ENCODE data around the gene MAPK14. TPM values are rescaled to one million over a fixed set of nuclear protein-coding genes. Genes with fewer than 3 reads are reported as not detected.

Gene MAPK14
- polyA plus RNA-seq, 2 of the 4 experiments (the other 2 are of a cell fraction): 19.4 to 36.7 TPM

- TF ChIP-seq KDM1A (IDR thresholded peaks at IDR 0.05; ENCODE audit: low read depth) (0 out of 2 replicates have a peak, but pooled peaks have one; percentile 26), CBX8 (IDR thresholded peaks at IDR 0.05) (no peak)
- no peak for FAIRE-seq
- Histone ChIP-seq H3K4me3 (no peak overlapping the region), H3K27ac (no peak overlapping the region), H3K4me2 (no peak overlapping the region), H3K9me3 (no peaks in the 10 kb centered on the region), H3K4me1 (peaks cover 39% of the 10 kb centered on the region)
- DNase-seq (ENCODE audit: low read depth in 1 of 2, low spot score in 1 of 2): no peak
- ChIA-PET CTCF (no interaction called here), POLR2A (no interaction called here)
- no peak for ATAC-seq
These were observed 40.4 kb downstream of the MAPK14 start for GRCh38 chr6:36068012-36068392.

- CTCF ChIA-PET: interaction anchor here (1.1 to 2.9 kb wide), 2 partner anchors 26 to 40 kb away, joined by 3 to 13 read pairs; no protein-coding TSS in a partner anchor
- TF ChIP-seq KDM5A (IDR thresholded peaks at IDR 0.05) (no peak), USF2 (IDR thresholded peaks at IDR 0.05) (no peak), HOXB13 (CRISPR knock-in tag; IDR thresholded peaks at IDR 0.05; ENCODE audit: low read depth) (no peak), SMC3 (IDR thresholded peaks at IDR 0.05) (no peak), REST (IDR thresholded peaks at IDR 0.05) (peak; percentile 33; the same call in 1 of the 2 replicates)
- FAIRE-seq: no peak
- no peak for DNase-seq (ENCODE audit: low read depth in 1 of 2, low spot score in 1 of 2)
- H3K27ac ChIP-seq: no peak overlapping the region
- H3K4me2 ChIP-seq: no peak overlapping the region
- no peak overlapping the region for H3K4me3 ChIP-seq
- WGBS (ENCODE audit: missing lambda C conversion rate): 91% methylated on average over 3 of the region's 3 CpGs
- peaks cover 39% of the 10 kb centered on the region for H3K4me1 ChIP-seq
- H3K9me3 ChIP-seq: no peaks in the 10 kb centered on the region
- POLR2A ChIA-PET: no interaction called here
- ATAC-seq: no peak
These were observed 41.0 kb downstream of the MAPK14 start for GRCh38 chr6:36068586-36068985.

GRCh38 chr6:36069573-36069972, 42.0 kb downstream of the MAPK14 start:
- TF ChIP-seq NFE2L2 (conservative IDR thresholded peaks at IDR 0.05; ENCODE audit: low read length) (no peak), USF2 (IDR thresholded peaks at IDR 0.05) (no peak), ATOH8 (CRISPR knock-in tag; IDR thresholded peaks at IDR 0.05; ENCODE audit: low read depth) (no peak), RAD21 (conservative IDR thresholded peaks at IDR 0.05 in 1 of 2, IDR thresholded peaks at IDR 0.05 in 1 of 2) (no peak), ESRRA (IDR thresholded peaks at IDR 0.05; ENCODE audit: borderline replicate concordance, low read length) (no peak), PHF8 (IDR thresholded peaks at IDR 0.05; ENCODE audit: borderline replicate concordance, low read depth) (no peak), BHLHE40 (IDR thresholded peaks at IDR 0.05; ENCODE audit: low read depth, low read length) (no peak), ZFP36 (IDR thresholded peaks at IDR 0.05; ENCODE audit: borderline replicate concordance, partially characterized antibody) (no peak), ELK1 (IDR thresholded peaks at IDR 0.05; ENCODE audit: low read depth, low read length) (no peak), HEYL (CRISPR knock-in tag; IDR thresholded peaks at IDR 0.05) (no peak), HES2 (IDR thresholded peaks at IDR 0.05) (no peak), JUNB (IDR thresholded peaks at IDR 0.05) (no peak), SMC3 (IDR thresholded peaks at IDR 0.05) (no peak), KDM1A (IDR thresholded peaks at IDR 0.05; ENCODE audit: low read depth) (no peak), MAZ (IDR thresholded peaks at IDR 0.05; ENCODE audit: borderline replicate concordance, low read depth, low read length) (no peak), CEBPB (IDR thresholded peaks at IDR 0.05) (no peak)
- ChIA-PET CTCF (interaction anchor here (1.1 to 2.9 kb wide), 3 partner anchors 25 to 271 kb away, joined by 3 to 13 read pairs (median 3); no protein-coding TSS in a partner anchor), POLR2A (no interaction called here)
- H3K4me3 ChIP-seq: no peak overlapping the region
- no peaks in the 10 kb centered on the region for H3K9me3 ChIP-seq
- 87% methylated on average over 1 of the region's 1 CpG for WGBS (ENCODE audit: missing lambda C conversion rate)
- FAIRE-seq: no peak
- no peak for ATAC-seq
- DNase-seq (ENCODE audit: low read depth in 1 of 2, low spot score in 1 of 2): no peak
- no peak overlapping the region for H3K27ac ChIP-seq
- H3K4me2 ChIP-seq: no peak overlapping the region
- H3K4me1 ChIP-seq: peaks cover 35% of the 10 kb centered on the region
